Measurements from ENCODE around the gene GARIN5B.

GARIN5B gene

DNA sequence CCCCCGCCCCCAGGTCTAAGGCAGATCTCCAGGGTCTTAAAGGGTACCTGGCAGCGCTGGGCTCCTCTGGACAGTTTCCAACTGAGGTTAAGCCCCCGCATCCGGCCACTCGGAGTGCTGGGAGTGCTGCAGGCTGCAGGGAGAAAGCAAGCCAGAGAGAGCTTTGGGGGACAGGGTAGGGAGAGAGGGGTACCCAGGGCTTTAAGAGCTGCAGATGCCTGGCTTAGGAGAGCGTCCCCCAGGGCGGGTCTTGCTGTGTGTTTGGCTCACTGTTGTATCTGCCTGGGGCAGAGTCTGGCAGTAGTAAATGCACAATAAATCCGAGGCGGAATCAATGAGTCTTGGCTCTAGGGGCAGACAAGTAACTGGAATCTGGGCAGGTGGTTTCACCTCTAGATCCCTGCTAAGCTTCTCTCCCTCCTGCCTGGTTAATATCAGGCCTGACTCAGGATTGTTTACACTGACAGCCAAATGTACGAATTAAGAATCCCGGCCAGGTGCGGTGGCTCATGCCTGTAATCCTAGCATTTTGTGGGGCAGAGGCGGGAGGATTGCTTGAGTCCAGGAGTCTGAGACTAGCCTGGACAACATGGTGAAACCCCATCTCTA is 7.7 kb downstream of the GARIN5B start:
- H3K27ac Mint-ChIP-seq: no peak overlapping the region
- peaks cover 35 to 61% of the 10 kb centered on the region in 2 donors for H3K27me3 Mint-ChIP-seq
- peaks cover 25 to 29% of the 10 kb centered on the region in 2 donors for H3K4me1 Mint-ChIP-seq (ENCODE audit: low read depth in 2 of 2)
- ATAC-seq (replicated peaks) (no peak), DNase-seq (no peak)
- H3K36me3 Mint-ChIP-seq (ENCODE audit: insufficient read depth): peaks cover 17% of the 10 kb centered on the region
- H3K9me3 Mint-ChIP-seq: no peaks in the 10 kb centered on the region
- no peak overlapping the region for H3K4me3 Mint-ChIP-seq

DNA sequence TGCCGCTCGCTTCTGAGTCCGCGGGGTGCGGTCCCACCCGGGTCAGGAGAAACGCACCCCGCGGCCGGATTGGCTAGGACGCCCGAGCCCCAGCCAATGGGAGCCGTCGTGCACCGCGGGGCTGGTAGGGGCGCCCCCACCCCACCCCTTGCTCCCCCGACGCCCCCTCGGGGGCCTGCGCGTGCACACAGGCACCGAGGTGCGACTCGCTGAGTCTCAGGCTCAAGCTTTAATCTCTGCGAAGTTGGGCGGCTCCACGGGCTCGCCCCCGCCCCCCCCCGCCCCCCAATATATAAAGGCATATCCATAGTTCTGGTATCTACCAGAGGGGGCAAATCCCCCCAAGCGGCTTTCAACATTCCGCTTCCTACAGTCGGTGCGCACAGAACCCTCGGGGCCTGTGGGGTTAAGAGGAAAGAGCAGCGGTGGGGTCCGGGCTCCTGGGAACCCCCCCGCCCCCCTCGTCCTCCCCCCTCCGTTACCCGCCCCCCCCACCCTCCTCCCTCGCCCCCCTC is 8.3 kb downstream of the GARIN5B start, which contains the start of gene COX6B2:
Gene COX6B2 (minus strand): TSS at position 22 of the 515 bp plus-strand sequence. CDS start 198 bp downstream, outside the sequence.
- Mint-ChIP-seq H3K27me3 (peaks cover 35 to 61% of the 10 kb centered on the region in 2 donors), H3K9me3 (no peaks in the 10 kb centered on the region), H3K27ac (peak within 1 kb of the TSS in 1 of 2 donors; percentile 29), H3K4me1 (ENCODE audit: low read depth in 2 of 2) (peaks cover 25 to 29% of the 10 kb centered on the region in 2 donors), H3K4me3 (peak within 1 kb of the TSS; percentile 81), H3K36me3 (ENCODE audit: insufficient read depth) (peaks cover 17% of the 10 kb centered on the region)
- DNase-seq (no peak), ATAC-seq (replicated peaks) (no peak)

DNA sequence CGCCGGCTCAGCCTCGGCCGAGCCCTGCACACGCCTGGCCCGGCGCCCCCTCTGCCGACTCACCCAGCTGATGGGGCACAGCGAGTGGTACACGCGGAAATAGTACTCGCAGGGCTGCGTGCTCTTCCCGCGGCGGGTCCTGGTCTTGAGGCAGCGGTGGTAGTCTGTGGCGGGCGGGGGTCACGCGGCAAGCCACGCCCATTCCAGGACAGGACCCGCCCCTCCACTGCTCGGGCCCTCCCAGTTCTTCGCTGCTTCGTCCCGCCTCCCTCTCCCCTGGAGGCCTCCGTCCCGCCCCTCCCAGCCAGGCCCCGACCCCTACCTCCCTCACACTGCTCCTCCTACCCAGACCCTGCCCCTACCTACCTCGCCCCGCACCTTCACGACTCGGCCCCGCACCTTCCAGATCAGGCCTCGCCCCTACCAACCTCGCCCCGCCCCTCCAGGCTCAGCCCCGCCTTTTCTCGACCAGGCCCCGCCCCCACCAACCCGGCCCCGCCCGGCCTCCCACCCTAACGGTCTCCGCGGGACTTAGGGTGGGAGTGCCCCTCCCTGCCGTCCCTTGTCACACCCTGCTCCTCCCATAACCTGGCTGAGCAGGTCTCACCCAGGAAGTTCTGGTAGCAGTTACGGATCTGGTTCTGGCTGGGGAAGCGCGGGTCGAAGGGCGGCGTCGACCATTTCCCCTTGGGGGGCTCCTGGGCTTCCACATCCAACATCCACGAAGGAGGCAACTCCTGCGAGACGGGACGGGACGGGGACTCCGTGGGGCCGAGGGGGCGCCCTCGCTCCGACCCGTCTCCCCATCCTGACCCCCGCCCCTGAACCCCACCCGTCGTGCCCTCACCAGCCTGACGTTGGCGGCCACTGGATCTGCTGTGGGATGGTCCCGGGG is 9.0 kb downstream of the GARIN5B start:
- H3K27me3 Mint-ChIP-seq: peaks cover 35 to 61% of the 10 kb centered on the region in 2 donors
- H3K9me3 Mint-ChIP-seq: no peaks in the 10 kb centered on the region
- DNase-seq: peak in 2 of 3 experiments; percentile 65 to 70
- H3K27ac Mint-ChIP-seq: peak overlapping the region in 1 of 2 donors; percentile 29
- peak; percentile 82 for ATAC-seq (replicated peaks)
- peak overlapping the region; percentile 81 for H3K4me3 Mint-ChIP-seq
- H3K4me1 Mint-ChIP-seq (ENCODE audit: low read depth in 2 of 2): peaks cover 25 to 29% of the 10 kb centered on the region in 2 donors
- peaks cover 17% of the 10 kb centered on the region for H3K36me3 Mint-ChIP-seq (ENCODE audit: insufficient read depth)

DNA sequence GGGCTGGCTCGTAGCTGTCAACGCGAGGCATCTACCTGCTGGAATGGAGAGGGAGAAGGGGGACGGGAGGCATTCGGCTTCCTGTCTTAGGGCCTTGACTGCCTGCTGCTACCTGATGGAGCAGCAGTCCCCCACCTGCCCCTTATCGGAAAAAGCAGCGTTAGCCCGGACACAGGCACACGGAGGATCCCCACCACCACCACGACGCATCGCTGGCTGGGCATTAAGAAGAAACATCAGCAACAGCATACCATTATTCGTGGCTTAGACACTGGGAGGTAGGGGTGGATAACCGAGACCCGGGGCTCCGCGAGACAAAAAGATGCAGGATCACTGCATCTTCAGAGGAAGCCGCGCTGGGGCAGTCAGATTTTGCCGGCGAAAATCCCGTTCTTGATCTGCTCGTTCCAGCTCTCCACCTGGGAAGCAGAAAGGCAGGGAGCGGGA is 9.7 kb downstream of the GARIN5B start:
- ATAC-seq (replicated peaks) (peak; percentile 3), DNase-seq (no peak)
- Mint-ChIP-seq H3K27me3 (peaks cover 35 to 61% of the 10 kb centered on the region in 2 donors), H3K27ac (peak overlapping the region; percentile 59 to 63), H3K9me3 (no peaks in the 10 kb centered on the region), H3K36me3 (ENCODE audit: insufficient read depth) (peaks cover 17% of the 10 kb centered on the region), H3K4me1 (ENCODE audit: low read depth in 2 of 2) (peaks cover 25 to 29% of the 10 kb centered on the region in 2 donors), H3K4me3 (peak overlapping the region; percentile 81)

DNA sequence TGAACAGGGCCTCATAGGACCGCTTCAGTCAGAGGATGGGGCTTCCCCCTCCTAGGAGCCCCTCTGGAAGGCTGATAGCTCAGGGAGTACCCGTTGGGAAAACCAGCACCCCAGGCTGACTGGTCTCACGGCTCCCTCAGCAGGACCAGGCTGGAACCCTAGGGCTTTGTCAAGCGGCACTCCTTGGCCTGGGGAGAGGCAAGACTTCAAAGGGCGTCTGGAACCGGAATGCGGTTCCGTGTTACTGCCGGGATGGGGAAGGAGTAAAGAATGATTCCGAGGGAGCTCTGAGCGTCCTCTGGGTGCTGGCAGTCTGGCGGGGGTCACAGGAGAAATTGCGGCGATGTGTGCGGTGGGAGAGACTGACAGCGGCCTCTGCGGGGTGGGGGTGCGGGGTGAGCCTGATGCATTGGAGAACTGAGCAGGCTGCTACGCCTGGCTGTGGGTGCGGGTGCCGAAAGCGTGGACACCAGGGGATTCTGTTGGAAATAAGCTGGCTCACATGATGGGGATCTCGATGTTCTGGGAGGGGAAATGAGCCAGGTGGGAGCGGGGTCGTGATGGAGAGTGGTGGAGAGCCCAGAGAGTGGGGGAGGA is 10.4 kb downstream of the GARIN5B start:
- H3K9me3 Mint-ChIP-seq: no peaks in the 10 kb centered on the region
- peaks cover 22% of the 10 kb centered on the region for H3K36me3 Mint-ChIP-seq (ENCODE audit: insufficient read depth)
- H3K4me1 Mint-ChIP-seq (ENCODE audit: low read depth in 2 of 2): peaks cover 25 to 29% of the 10 kb centered on the region in 2 donors
- ATAC-seq (replicated peaks): no peak
- peak overlapping the region; percentile 81 for H3K4me3 Mint-ChIP-seq
- H3K27me3 Mint-ChIP-seq: peaks cover 35 to 55% of the 10 kb centered on the region in 2 donors
- no peak for DNase-seq
- peak overlapping the region; percentile 59 to 63 for H3K27ac Mint-ChIP-seq

DNA sequence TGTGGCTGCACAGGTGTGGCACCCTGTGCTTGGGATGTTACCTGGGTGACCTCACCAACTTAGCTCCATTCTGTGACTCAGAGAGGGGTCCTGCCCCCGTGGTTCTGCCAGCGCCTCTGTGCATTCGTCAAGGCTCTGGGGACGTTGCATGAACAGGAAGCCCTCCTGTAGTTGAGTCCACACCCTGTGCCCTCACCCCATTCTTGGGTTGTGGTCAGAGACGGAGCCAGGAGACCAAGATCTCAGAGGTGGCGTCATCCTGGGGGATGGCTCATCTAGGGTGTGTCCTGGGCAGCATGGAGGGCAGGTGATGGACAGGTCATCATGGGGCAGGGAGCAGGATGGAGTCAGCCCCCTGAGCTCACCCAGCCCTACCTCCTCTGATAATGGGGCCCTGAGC is 11.0 kb downstream of the GARIN5B start:
- Mint-ChIP-seq H3K4me1 (ENCODE audit: low read depth in 2 of 2) (peaks cover 25 to 29% of the 10 kb centered on the region in 2 donors), H3K36me3 (ENCODE audit: insufficient read depth) (peaks cover 22% of the 10 kb centered on the region), H3K9me3 (no peaks in the 10 kb centered on the region), H3K4me3 (peak overlapping the region in 1 of 2 donors; percentile 81), H3K27me3 (peaks cover 29 to 49% of the 10 kb centered on the region in 2 donors), H3K27ac (no peak overlapping the region)
- no peak for DNase-seq
- peak; percentile 21 for ATAC-seq (replicated peaks)

DNA sequence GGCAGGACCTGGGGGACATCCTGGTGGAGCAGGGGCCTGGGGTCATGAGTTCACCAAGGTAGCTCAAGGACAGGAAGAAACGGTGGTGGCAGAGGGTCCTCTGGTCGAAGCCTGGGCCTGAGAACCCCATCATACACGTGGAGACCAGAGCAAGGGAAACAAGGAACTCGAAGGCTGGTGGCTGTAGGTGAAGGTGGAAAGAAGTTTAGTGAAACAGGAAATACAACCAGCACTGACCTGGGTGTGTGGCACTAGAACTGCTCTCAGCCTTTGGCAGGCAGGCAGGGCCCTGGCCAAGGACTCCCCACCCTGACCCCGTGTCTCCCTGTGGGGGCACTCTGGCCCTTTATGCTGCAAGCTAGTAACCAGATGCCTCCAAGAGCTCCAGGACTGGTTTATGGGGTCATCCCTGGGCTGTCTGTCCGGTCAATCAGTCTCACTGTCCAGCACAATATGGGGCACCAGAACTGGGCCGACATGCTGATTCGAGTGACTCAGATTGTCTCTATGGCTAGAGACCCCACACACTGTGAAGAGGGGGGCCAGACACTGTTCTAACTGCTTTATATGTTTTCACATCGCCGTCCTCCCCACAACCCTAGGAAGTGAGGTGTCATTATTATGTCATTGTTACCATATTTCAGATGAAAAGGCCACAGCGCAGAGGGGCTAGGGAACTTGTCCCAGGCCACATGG is 12.3 kb downstream of the GARIN5B start:
- Mint-ChIP-seq H3K27me3 (peaks cover 26 to 37% of the 10 kb centered on the region in 2 donors), H3K27ac (no peak overlapping the region), H3K9me3 (no peaks in the 10 kb centered on the region), H3K36me3 (ENCODE audit: insufficient read depth) (peaks cover 22% of the 10 kb centered on the region), H3K4me1 (ENCODE audit: low read depth in 2 of 2) (peaks cover 25 to 29% of the 10 kb centered on the region in 2 donors), H3K4me3 (no peak overlapping the region)
- DNase-seq: no peak
- no peak for ATAC-seq (replicated peaks)

DNA sequence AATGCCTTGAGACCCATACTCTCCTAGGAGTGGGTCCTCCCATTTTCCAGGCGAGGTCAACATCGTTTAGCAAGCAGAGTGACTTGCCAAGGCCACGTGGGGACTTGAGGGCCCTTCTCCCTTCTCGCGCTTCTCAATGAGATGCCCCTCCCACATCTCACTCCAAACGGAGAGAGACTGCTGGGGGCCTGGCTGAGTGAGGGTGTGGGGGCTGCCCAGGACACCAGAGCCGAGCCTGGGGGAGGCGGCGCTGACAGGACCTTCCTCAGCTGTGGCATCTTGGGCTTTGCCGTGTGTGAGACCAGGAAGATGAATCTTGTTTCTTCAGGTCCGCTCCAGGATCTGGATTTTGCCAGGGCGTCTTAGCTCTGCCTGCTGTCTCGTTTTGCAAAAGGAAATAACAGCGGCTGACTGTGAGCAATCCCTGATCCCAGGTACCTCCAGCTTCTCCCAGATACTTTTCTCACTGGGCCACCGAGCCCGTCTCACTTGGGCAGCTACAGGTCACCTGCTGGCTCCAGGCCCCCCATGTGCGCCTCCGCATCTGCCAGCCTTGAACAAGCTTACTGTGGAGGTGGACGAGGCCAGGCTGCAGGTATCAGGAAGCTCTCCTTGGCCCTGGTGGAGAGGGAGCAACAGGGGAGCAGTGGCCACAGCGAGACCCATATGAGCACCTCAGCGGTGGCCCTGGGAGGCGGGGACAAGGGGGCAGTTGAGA is 14.6 kb downstream of the GARIN5B start:
- no peak overlapping the region for H3K4me3 Mint-ChIP-seq
- peaks cover 27% of the 10 kb centered on the region for H3K36me3 Mint-ChIP-seq (ENCODE audit: insufficient read depth)
- ATAC-seq (replicated peaks) (no peak), DNase-seq (no peak)
- peaks cover 26 to 28% of the 10 kb centered on the region in 2 donors for H3K27me3 Mint-ChIP-seq
- peak overlapping the region in 1 of 2 donors; percentile 70 for H3K27ac Mint-ChIP-seq
- H3K4me1 Mint-ChIP-seq (ENCODE audit: low read depth in 2 of 2): peaks cover 21 to 23% of the 10 kb centered on the region in 2 donors
- no peaks in the 10 kb centered on the region for H3K9me3 Mint-ChIP-seq

DNA sequence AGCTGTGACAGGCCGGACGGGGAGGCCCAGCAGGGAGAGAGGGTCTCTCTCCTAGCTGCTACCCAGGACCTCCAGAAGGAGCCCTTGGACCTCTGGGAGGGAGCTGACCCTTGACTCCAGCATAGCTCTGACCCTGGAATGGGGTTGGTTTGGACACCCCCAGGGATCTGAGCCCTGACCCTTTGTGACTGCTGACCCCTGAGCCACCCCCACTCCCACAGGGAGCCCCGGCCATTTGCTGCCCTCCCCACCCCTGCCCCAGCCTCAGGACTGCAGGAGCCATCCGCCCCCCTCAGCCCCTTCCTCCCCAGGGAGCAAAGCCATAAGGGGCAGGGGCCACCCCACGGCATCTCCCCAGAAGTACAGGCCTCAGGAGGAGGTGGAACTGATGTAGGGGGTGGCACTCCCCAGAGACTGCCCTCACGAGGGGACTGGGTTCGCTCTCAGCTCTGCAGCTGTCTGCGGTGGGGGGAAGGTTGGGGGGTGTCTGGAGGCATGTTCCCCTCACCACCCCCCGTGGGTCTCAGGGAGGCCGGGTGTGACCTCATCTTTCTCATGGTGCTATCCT is 15.5 kb downstream of the GARIN5B start:
- peaks cover 14 to 16% of the 10 kb centered on the region in 2 donors for H3K4me1 Mint-ChIP-seq (ENCODE audit: low read depth in 2 of 2)
- H3K27me3 Mint-ChIP-seq: peaks cover 16 to 19% of the 10 kb centered on the region in 2 donors
- ATAC-seq (replicated peaks) (no peak), DNase-seq (no peak)
- H3K36me3 Mint-ChIP-seq (ENCODE audit: insufficient read depth): peaks cover 25% of the 10 kb centered on the region
- no peaks in the 10 kb centered on the region for H3K9me3 Mint-ChIP-seq
- H3K27ac Mint-ChIP-seq: peak overlapping the region in 1 of 2 donors; percentile 70
- peak overlapping the region in 1 of 2 donors; percentile 15 for H3K4me3 Mint-ChIP-seq

DNA sequence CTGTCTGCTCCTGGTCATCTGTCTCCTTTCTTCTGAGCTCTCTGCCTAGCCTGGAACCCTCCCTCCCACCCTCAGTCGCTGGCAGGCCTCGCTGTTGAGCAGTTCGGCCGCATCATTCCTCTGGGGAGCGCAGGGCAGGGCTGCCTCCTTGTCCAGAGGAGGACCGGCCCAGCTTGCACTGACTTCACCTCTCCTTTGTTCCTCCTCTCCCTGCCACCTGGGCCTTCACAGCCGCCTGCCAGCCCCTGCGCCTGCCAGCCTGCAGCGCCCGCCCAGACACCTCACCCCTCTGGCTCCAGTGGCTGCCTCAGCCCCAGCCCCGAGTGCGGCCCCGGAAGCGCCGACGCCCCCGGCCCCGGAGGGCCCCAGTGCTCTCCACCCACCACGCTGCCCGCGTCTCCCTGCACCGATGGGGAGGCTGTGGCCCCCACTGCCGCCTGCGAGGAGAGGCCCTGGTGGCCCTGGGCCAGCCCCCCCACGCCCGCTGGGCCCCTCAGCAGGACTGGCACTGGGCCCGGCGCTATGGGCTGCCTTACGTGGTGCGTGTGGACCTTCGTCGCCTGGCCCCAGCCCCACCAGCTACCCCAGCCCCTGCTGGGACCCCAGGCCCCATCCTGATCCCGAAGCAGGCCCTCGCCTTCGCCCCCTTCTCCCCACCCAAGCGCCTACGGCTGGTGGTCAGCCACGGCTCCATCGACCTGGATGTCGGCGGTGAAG is 16.2 kb downstream of the GARIN5B start:
- DNase-seq (no peak), ATAC-seq (replicated peaks) (no peak)
- Mint-ChIP-seq H3K27me3 (peaks cover 10 to 12% of the 10 kb centered on the region in 2 donors), H3K27ac (peak overlapping the region in 1 of 2 donors; percentile 70), H3K4me1 (ENCODE audit: low read depth in 2 of 2) (peaks cover 9% of the 10 kb centered on the region in 2 donors), H3K4me3 (no peak overlapping the region), H3K36me3 (ENCODE audit: insufficient read depth) (peaks cover 26% of the 10 kb centered on the region), H3K9me3 (no peaks in the 10 kb centered on the region)

DNA sequence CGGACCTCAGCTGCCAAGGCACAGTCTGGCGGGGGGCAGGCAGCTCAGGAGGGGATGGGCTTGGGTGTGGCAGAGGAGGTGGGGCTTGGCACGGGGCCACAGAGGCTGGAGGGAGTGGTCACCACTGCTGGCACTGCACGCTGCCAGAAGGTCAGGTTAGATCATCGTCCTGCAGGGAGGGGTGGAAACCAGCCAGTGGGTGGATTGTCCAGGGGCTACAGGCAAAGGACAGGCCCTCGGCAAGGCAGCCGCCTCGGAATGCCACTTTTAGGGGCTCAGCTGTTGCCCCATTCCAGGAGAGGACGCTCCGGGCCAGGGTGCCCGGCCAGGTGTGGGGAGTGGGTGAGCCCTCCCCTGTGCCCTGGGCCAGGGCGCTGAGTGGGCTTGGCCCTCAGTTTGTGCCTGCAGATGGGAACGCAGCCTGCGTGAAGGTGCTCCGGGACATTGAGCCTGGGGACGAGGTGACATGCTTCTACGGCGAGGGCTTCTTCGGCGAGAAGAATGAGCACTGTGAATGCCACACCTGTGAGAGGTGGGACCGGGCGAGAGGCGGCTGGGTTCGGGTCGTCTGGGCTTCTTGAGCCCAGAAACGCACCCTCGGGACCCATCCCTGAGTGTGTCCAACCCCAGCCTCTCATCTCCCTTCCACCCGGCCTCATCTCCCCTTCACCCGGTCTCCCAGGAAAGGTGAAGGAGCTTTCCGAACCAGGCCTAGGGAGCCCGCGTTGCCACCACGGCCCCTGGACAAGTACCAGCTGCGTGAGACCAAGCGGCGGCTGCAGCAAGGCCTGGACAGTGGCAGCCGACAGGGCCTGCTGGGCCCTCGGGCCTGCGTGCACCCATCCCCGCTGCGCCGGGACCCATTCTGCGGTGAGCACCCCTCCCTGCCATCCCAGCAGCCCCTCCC is 17.0 kb downstream of the GARIN5B start:
- no peak for DNase-seq
- no peak for ATAC-seq (replicated peaks)
- Mint-ChIP-seq H3K9me3 (no peaks in the 10 kb centered on the region), H3K36me3 (ENCODE audit: insufficient read depth) (peaks cover 21% of the 10 kb centered on the region), H3K4me1 (ENCODE audit: low read depth in 2 of 2) (peaks cover under 1 to 2% of the 10 kb centered on the region in 2 donors), H3K27me3 (peaks cover 2 to 4% of the 10 kb centered on the region in 2 donors), H3K4me3 (no peak overlapping the region), H3K27ac (no peak overlapping the region)
